GM18861 (cell line): ENCODE measurements around the gene COL21A1.
"Not testable (repeated sequence)": the region's sequence is repeated elsewhere in the genome, so short reads cannot be mapped to it uniquely, and the experiment has no call there.

ENCODE experiments used
- ATAC-seq: cut with Tn5 transposase; IDR thresholded peaks from one replicate; pipeline ENCODE4 v1.9.1; 2021; ENCODE audit not compliant: unreplicated experiment

The COL21A1 gene

GRCh38 chr6:56246881-56247653 lies at the start of gene COL21A1:
Gene COL21A1 (minus strand): TSS chr6:56247580. CDS start chr6:56182618, 64,962 bp downstream.
- no peak for ATAC-seq

DNA sequence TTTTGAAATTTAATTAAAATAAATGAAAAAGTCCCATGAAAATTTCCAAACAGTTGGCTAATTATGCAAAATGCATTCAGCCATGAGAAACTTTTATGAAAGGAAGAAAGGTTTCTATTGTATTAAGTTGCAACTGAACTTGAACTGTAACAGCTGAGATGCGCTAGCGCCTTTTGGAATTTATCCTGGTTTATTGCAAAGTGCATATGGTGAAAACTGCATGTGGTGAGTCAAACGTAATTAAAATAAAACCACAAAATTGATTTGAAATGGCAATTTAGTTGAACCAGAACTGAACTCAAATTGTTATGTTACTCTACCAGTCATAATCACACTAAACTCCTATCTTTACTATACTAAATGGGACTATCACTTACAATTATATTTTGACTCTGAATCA lies 46.4 kb upstream of the COL21A1 start:
- no peak for ATAC-seq

- peak; percentile 52 for ATAC-seq
Measured at GRCh38 chr6:56292505-56293181, 45.3 kb upstream of the COL21A1 start.

- no peak for ATAC-seq
Measured at GRCh38 chr6:56291302-56291917, 44.0 kb upstream of the COL21A1 start.

DNA sequence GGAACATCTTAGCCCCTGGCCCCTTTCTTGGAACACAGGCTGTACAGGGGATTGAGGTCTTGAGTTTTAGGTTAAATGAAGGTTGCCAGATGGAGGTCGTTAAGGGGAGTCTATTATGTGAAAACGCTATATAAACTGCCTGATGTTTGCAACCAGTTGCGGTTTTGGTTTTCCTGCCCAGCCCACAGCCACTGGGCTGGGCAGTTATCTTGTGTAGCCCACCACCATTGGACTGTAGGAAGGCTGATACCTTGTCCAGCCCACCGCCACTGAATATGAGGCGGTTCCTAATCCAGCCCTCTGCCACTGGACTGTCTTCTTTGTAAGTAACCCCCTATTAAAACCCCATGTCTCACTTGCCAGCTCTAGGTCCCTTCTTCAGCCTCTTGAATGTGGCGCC lies 42.3 kb upstream of the COL21A1 start:
- no peak for ATAC-seq

DNA sequence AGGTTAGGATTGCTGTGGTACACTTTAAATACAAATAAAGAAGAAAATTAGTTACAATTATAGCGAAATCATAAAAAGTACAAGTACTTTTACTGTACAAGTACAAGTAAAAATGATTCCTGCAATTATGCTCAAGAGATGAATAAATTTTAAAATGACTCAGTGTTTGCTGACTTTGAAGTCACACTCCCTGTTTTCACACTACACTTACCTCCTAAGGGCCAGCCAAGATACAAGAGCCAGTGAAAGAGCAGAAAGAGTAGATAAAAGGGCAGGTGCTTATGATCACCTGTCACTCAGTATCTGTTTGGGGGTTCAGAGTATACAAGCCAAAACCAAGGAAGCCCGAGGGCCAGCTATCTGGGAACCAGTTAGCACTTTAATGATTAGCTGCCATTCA lies 41.0 kb upstream of the COL21A1 start:
- no peak for ATAC-seq

DNA sequence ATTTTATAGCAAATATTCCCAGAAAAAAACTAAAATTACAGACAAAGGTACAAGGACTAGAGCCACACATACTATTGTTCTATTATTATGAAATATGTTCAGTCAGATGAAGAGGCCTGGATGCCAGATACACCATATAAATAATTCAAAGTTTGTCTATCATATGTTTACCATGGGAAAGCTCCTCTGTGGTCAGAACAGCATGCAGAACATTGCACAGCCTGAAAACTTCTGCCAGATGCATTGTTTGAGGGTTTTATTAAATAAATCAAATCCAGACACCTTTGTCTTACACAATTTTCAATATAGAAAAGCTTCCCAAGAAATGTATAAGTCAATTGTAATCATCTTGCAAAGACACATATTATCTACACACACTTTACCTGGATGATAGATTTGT lies 35.0 kb upstream of the COL21A1 start:
- no peak for ATAC-seq

DNA sequence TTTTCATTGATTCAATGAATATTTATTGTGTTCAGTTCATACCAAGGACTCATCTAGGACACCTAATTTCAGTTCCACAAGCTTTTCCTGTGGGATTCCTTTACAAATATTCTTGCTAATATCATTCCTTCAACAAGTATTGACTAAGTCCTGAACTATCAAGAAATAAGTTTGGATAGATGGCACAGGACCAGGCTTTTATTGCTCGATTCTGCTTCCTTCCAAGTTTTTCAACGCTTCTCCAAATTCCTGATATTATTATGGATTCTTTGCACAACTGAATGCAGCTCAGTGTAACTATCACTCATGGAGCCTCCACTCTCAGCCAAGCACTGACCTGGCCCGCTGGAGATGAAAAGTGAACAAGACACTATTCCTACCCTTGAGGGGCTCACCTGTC lies 32.7 kb upstream of the COL21A1 start:
- no peak for ATAC-seq

DNA sequence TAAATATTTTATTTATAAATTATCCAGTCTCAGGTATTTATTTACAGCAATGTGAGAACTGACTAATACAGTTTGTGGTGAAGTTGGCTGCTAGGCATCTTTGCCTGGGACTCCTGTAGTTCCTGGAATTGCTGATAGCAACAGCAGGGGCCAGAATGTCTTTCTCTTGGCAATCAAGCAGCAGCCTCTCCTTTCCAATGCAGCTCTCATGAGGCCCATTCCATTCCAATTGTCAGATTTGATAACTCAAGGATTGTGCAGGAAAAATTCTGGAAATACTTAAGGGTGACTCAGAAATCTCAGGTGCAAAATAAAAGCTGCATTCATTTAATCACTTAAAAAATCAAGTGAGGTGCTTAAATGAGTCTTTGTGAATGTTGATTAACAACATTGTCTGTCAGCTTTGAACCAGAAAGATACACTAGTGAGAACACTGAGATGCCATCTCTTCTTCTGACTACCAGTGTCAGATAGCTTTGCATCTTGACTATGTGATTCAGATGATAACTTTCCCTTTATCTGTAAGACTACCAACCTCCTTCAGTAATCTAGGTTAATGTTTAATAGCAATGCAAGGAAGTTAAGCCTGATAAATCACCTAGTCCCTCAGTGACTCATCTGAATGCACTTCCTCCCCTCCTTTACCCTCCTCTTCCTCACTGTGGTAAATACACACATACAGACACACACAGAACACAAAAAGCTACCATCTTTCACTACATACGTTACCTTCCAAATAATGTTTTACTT lies 32.1 kb upstream of the COL21A1 start:
- ATAC-seq: peak; percentile 93

- no peak for ATAC-seq
Measured at GRCh38 chr6:56278171-56278591, 30.8 kb upstream of the COL21A1 start.

GRCh38 chr6:56270812-56271441 lies 23.5 kb upstream of the COL21A1 start:
- ATAC-seq: no peak

- no peak for ATAC-seq
Measured at GRCh38 chr6:56268266-56268665, 20.9 kb upstream of the COL21A1 start.

- no peak for ATAC-seq
Measured at GRCh38 chr6:56266011-56266410, 18.6 kb upstream of the COL21A1 start.

- no peak for ATAC-seq
Measured at GRCh38 chr6:56263596-56264315, 16.4 kb upstream of the COL21A1 start.

GRCh38 chr6:56260593-56260992 lies 13.2 kb upstream of the COL21A1 start:
- ATAC-seq: not testable (repeated sequence)

- ATAC-seq: no peak
Measured at GRCh38 chr6:56259234-56260077, 12.1 kb upstream of the COL21A1 start.

GRCh38 chr6:56255349-56255748 lies 8.0 kb upstream of the COL21A1 start:
- no peak for ATAC-seq

DNA sequence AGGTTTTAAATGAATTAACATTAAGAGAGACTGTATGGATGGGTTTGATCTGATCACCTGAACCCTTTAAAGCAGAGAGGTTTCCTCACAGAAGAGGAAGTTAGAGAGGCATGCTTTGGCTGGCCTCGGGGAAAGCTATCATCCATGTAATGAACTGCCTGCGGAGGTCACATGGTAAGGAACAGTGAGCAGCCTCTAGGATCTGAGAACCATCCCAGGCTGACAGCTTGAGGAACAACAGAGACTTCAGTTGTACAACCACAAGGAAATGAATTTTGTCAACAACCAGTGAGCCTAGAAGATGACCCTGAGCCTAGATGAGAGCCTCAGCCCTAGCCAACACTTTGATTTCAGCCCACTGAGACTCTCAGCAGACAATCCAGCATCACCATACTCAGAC lies 2.9 kb upstream of the COL21A1 start:
- no peak for ATAC-seq

GRCh38 chr6:56247654-56248122 lies 308 bp upstream of the COL21A1 start:
- ATAC-seq: no peak
